ENCODE results near the gene TADA3.
A peak's percentile ranks its signal among the peaks of the same experiment; 100 is the strongest.
"Not testable (repeated sequence)": the region's sequence is repeated elsewhere in the genome, so short reads cannot be mapped to it uniquely, and the experiment has no call there.

TADA3 gene

DNA sequence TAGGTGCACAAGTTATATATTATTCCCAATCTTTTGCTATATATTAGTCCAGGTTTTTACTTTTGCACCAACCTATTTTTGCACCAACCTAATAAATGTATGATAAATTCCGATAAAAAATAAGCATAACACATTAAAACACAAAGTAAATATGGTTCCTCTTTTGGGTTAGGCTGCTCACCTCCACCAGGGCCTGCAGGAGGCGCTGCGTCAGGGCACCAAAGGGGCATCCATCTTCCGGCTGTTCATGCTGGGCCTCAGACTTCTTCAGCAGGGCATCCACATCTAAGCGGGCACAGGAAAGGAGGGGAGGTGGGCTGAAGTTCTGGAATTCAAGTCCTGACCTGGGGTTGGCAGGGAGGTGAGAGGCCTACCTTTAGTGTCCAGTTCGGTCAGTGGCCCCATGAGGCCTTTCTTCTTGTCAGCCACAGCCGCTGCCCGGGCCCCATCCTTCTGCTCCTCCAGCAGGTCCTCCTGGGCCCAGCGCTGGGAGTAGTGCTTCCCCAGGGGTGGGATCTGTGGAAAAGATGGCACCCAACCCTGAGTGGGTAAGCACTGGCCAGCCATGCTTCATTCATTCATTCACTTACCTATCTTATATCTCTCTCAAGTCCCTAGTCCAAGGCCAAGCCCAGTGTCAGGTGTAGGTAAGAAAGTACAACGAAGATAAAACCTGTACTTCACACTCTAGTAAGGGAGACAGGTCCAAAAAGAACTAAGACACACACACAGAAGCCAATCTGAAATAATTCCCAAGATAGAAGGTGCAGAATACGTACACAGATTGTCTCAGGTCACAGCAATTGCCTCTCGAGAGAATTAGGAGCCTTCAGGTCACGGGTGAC is 5.2 kb downstream of the TADA3 start:
- no peak for FAIRE-seq
- DNase-seq (ENCODE audit: extremely low spot score, insufficient read length, low read depth) = no peak

DNA sequence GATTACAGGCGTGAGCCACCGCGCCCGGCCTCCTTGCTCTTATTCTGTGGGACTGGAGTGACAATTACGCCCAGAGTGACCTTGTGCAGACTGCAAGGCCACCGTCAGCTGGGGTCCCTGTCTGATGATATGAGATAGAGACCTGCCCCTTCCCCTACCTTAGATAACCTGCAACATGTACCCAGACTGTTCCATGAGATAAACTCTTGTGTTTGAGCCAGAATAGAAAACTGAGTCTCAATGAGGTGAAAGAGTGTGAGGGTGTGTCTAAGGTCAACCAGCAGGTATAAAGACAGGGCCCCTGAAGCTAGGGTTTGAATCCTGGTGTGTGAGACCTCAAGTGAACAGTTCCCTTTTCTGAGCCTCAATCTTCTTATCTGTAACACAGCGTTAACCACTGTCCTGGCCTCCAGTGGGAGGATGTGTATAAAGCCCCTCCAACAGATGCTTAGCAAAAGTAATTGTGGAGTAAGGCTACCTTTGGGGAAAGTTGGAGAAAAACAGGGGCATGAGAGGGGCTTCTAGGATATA is 6.0 kb downstream of the TADA3 start:
- no peak for DNase-seq (ENCODE audit: extremely low spot score, insufficient read length, low read depth)
- FAIRE-seq = no peak

- DNase-seq (ENCODE audit: extremely low spot score, insufficient read length, low read depth) = no peak
- no peak for FAIRE-seq
Measured at GRCh38 chr3:9785602-9786001, 6.7 kb downstream of the TADA3 start.

GRCh38 chr3:9784965-9785364 is 7.3 kb downstream of the TADA3 start:
- no peak for FAIRE-seq
- no peak for DNase-seq (ENCODE audit: extremely low spot score, insufficient read length, low read depth)

GRCh38 chr3:9783954-9784353 is 8.3 kb downstream of the TADA3 start:
- FAIRE-seq = no peak

DNA sequence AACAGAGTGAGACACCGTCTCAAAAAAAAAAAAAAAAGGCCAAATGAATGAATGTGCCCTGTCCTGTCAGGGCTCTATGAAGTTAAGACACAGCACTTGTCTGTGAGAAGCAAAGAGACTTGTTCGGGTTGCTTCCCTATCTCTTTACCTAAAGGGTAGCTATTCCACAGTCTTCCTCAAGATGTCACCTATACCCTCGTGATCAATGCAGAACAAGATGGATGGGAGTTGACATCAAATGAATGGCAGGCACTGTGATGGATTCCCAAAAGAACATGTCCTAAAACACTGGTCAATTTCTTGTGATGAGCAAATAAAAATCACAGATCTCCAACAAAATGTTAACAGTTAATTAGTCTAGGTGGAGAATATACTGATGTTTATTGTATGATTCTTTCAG is 9.5 kb downstream of the TADA3 start:
- FAIRE-seq (no peak), DNase-seq (ENCODE audit: extremely low spot score, insufficient read length, low read depth) (no peak)

More at GRCh38 chr3:9783954-9784353, 8.3 kb downstream of the TADA3 start:
- DNase-seq (ENCODE audit: extremely low spot score, insufficient read length, low read depth) = no peak

DNA sequence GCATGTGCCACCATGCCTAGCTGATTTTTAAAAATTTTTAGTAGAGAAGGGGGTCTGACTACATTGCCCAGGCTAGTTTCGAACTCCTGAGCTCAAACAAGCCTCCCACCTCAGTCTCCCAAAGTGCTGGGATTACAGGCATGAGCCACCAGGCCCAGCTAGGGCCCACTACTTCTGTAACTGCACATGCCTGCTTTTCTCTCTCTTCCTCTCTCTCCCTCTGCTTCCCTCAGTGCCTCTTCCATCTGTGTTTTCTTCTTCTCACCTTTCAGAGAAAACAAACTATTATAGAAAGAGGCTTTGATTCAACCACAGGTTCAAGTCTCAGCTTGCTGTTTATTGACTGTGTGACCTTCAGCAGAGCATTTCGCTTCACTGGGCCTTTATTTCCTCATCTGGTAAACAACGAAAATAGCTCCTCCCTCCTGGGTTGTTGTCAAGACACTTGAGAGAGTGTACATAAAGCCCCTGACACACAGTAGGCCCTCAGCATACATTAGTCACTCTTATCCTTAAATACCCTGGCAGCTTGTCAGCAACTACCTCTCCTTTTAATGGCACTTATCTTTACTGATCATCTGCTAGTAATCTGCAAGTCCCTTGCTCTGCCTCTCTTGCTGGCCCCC is 10.2 kb downstream of the TADA3 start:
- FAIRE-seq = no peak
- no peak for DNase-seq (ENCODE audit: extremely low spot score, insufficient read length, low read depth)

GRCh38 chr3:9781551-9781950 is 10.7 kb downstream of the TADA3 start:
- FAIRE-seq (no peak), DNase-seq (ENCODE audit: extremely low spot score, insufficient read length, low read depth) (no peak)

GRCh38 chr3:9780910-9781309 is 11.4 kb downstream of the TADA3 start:
- FAIRE-seq (no peak), DNase-seq (ENCODE audit: extremely low spot score, insufficient read length, low read depth) (no peak)

GRCh38 chr3:9780458-9780812 is 11.8 kb downstream of the TADA3 start:
- FAIRE-seq = no peak
- DNase-seq (ENCODE audit: extremely low spot score, insufficient read length, low read depth) = no peak

DNA sequence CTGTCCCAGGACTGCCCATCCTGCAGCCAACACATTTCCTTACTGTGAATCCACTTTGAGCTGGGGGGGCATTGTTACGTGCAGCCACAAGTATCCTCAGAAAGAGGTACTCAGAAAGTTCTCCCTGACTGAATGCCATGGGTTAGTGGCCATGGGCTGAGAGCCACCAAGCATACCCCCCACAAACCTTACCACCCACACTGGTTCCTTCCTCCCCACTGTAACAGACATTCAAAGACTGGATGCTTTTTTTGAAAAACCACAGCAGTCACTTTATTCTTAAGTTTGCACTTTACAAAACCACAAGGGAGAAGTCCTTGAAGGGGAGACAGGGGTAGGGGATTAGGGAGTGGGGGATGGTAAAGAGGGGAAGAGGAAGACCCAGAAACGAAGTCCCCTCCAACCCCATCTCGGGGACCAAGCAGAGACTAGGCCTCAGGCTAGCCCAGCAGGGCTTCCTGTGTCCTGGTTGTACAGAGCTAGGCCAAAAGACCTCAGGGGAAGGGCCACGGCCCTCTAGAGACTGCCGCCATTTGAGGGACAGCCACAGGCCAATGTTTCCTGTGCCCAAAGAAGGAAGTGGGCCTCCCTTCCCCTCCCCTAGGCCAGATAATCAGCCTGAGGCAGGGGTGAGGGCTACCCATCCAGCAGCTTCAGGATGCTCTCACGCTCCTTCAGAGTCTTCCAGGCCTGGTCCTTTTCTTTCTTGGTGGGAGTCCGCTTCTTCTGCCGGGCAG is 12.4 kb downstream of the TADA3 start:
- FAIRE-seq = peak; percentile 71

DNA sequence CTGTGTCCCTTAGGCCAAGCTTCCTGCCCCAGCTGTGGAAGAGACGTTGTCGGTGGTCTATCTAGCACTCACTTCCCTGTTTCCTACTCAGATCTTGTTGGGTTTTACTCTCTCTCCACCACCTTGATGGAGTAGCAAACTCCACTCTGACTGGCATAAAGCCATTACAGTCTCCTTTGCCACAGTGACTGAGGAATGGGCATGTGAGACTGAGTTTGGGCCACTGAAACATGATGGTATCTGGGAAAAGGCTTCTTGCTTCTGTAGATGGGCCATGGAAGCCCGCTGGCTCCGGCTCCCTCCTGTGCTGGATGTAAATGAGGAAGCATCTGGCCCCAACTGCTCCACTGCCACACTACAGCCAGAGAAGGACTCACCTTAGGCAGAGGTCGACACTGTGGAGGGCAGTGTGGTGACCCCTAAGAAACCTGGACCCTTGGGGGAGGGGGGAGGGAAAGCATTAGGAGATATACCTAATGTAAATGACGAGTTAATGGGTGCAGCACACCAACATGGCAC is 13.1 kb downstream of the TADA3 start:
- no peak for FAIRE-seq

More for the DNA sequence above, 12.4 kb downstream of the TADA3 start:
- peak; percentile 25 for DNase-seq (ENCODE audit: extremely low spot score, insufficient read length, low read depth)

DNA sequence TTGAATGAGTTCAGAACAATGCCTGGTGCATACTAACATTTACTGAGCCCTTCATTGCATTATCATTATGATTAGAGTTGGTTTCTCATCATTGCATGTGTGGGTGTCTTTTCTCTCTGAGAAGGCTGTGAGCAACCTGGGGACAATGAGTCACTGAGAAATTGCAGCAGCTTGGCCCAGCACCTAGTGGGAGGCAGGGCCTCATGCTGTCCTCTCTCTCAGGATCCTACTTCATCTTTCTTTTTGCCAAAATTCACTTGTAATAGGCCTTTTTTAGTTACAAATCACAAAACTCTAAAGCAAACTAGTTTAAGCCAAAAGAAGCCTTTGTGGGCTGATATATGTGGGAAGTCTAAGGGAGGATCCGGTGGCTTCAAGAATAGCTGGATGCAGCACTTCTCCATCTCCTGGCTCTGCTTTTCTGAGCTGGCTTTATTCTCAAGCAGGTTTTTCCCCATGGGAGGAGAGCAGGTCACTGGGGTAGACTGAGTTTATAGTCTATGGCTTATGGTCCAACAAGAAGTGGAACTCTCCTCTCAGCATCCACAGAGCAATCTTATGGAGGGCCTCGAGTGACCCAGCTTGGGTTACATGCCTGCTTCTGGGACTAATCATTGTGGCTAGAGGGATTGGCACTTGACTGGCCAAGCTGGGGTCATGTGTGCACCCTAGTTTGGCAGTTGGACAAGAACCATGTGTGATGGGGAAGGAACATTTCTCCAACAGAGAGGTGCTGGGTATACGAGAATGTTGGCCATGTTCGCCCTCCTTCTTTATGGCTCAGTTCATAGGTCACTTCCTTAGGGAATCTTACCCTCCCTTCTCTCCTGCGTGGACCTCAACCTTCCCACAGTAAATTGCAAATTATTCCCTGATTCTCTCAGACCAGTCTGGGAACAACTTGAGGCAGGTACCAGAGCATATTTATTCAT is 13.9 kb downstream of the TADA3 start:
- no peak for DNase-seq (ENCODE audit: extremely low spot score, insufficient read length, low read depth)
- FAIRE-seq = no peak

More for the DNA sequence above, 13.1 kb downstream of the TADA3 start:
- DNase-seq (ENCODE audit: extremely low spot score, insufficient read length, low read depth) = no peak

- no peak for DNase-seq (ENCODE audit: extremely low spot score, insufficient read length, low read depth)
Measured at GRCh38 chr3:9777694-9778021, 14.6 kb downstream of the TADA3 start.

DNA sequence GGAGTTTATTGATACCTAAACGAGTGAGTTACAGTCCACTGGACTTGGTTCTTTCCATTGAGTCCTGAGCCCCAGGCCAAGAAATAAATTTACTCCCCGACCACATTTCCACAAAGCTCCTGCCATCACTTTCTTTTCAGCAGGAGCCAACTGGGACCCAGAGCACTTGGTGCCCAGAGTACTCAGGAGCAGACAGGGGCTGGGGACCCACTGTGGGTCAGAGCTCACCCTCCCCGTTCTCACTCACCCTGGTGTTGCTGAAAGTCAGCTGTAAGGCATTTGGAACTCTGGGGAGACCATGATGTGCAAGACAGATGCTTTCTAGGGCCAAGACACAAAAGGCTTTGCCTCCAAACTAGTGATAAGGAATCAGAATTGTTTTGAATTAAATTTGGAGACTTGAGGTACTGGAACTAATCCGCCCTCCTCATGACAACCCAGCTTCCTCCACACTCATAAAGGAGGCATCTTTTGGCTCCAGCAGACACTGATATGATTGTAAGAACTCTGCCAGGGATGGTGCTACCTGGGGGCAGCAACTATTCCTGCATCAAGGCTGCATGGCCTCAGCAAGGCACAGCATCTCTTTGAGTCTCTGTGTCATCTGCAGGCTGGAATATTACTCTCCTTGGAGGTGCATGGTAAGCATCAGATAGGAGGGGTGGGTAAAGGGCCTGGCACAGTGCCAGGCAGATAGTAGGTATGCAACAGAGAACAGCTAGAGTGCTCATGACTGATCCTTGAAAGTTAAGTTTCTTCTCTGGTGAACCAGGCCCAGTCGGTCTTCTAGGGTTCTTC is 15.2 kb downstream of the TADA3 start:
- DNase-seq (ENCODE audit: extremely low spot score, insufficient read length, low read depth) (no peak), FAIRE-seq (no peak)

More at GRCh38 chr3:9777694-9778021, 14.6 kb downstream of the TADA3 start:
- FAIRE-seq = no peak

- DNase-seq (ENCODE audit: extremely low spot score, insufficient read length, low read depth); FAIRE-seq: not testable (repeated sequence)
Measured at GRCh38 chr3:9771007-9771406, 21.3 kb downstream of the TADA3 start.

GRCh38 chr3:9770276-9770812 is 21.9 kb downstream of the TADA3 start:
- FAIRE-seq (no peak), DNase-seq (ENCODE audit: extremely low spot score, insufficient read length, low read depth) (no peak)

Data from GM18507 (cell line).